Retinal pigment epithelial cell (primary cell): Measurements from ENCODE around the gene HGFAC.

Source experiments
- DNase-seq: peaks from one replicate; pipeline ENCODE4 v3.0.0-alpha.2; 2010; ENCODE audit warnings: low read depth
- H3K4me3 ChIP-seq: 2 replicates; pipeline ENCODE4 v1.5.1; 2011; ENCODE audit warnings: mild to moderate bottlenecking, low read length, control low read depth, moderate library complexity
- CTCF ChIP-seq: conservative IDR thresholded peaks from 2 replicates; pipeline ENCODE4 v1.5.1; 2011; ENCODE audit warnings: low read depth, low read length, control low read depth, inconsistent platforms

HGFAC gene

DNA sequence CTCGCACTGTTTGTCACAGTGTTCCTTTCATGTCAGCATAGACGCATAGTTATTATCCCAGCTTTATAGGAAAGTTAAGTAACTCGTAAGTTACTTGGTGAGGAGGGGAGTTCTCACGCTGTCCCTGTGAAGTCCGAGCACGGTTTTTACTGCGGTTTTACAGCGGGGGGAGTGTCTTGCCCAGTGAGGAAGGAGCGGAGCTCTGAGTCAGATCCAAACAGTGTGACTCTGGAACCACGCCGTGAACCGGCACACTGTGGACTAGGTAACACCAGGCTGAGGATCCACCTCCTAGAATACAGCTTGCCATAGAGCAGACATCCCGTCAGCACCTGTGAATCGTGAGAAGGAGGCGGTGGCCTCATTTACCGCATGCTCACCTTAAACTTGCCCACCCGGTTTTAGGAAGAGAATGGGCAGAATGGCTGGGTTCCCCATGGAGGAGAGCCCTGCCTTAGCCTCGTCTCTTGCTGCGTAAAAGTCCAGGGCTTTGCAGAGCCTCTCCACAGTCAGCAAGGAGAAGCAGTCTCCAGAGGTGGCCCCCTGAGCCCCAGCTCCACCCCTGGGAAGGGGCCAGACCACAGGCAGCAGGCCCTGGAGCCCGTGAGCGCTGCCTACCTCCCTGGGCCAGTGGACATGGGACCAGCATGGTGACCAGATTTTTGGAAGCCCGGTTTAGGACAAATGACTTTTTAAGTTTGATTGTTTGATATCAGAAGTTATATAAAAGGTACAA is 40.2 kb upstream of the HGFAC start:
- TF ChIP-seq CTCF, result no peak
- DNase-seq, result no peak

DNA sequence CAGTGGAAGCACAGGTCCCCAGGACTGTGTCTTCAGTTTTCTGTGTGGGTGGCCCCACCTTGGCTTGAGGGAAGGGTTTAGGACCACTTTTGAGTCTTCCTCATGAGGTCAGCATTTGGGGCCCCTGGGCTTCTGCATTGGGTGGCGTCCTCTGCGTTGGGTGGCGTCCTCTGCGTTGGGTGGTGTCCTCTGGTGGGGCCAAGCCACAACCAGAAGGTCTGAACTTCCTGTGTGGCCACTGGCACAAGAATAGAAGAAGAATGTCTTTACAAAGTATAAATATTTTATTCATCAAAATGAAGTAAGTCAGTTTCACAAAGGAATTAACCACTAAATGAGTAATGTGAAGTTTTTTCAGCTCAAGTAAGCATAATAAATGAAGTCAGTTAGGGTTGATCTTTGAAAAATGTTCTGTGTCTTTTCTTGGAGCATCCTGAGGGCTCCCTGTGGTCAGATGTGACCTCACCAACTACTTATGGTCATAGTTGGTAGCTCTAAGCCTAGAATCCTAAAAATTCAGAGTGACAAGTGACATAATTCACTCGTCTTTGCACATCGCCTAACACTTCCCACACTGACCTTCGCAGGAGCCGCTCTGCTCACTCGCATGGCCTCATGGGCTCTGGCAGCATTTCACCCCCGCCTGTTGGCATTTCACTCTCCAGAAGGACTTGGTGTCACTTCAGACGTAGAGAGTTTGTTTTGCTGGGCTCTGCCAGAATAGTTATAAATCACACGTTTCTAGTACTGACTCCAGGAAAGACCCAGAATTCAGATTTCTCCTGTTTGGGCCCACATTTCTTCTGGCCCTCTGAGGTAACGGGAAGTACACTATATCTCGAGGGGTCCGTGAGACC is 39.0 kb upstream of the HGFAC start:
- DNase-seq, result no peak
- no peak for TF ChIP-seq CTCF

More for the DNA sequence above, 40.2 kb upstream of the HGFAC start:
- H3K4me3 ChIP-seq, result no peak overlapping the region

GRCh38 chr4:3403348-3403906 is 38.3 kb upstream of the HGFAC start:
- no peak for DNase-seq
- TF ChIP-seq CTCF, result no peak

More for the DNA sequence above, 39.0 kb upstream of the HGFAC start:
- H3K4me3 ChIP-seq, result no peak overlapping the region

GRCh38 chr4:3404546-3404945 is 37.2 kb upstream of the HGFAC start:
- no peak for TF ChIP-seq CTCF
- DNase-seq, result no peak
- H3K4me3 ChIP-seq, result no peak overlapping the region

More at GRCh38 chr4:3403348-3403906, 38.3 kb upstream of the HGFAC start:
- no peak overlapping the region for H3K4me3 ChIP-seq

- TF ChIP-seq CTCF, result no peak
- DNase-seq, result no peak
- H3K4me3 ChIP-seq, result no peak overlapping the region
These were observed 36.6 kb upstream of the HGFAC start for GRCh38 chr4:3405176-3405575.

DNA sequence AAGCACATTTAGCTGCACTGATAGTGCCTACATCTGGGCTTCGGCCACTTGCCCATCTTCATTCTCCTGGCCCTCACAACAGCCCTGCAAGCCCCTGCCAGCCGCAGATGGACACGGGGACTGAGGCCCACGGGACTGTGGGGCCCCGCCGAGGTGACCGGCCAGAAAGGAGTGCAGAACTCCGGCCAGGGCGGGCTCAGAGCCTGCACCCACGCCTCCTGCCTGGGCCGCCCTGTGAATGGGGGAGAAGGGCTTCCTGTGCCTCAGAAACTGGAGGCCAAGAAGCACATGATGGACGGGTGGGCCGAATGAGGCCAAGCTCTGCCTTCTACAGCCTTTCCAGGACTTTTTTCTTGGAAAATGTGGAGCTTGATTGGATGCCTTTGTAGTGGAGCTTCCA is 35.7 kb upstream of the HGFAC start:
- no peak overlapping the region for H3K4me3 ChIP-seq
- DNase-seq, result no peak
- no peak for TF ChIP-seq CTCF
